NT2/D1 (cell line): ENCODE results near the gene LIF.

ENCODE experiments used
- SUZ12 ChIP-seq: IDR thresholded peaks from 2 replicates; pipeline ENCODE4 v1.6.1; 2011; ENCODE audit not compliant: insufficient read length, insufficient read depth; ENCODE audit errors: extremely low read depth
- ZNF274 ChIP-seq: IDR thresholded peaks from 2 replicates; pipeline ENCODE4 v1.6.1; 2011; ENCODE audit warnings: mild to moderate bottlenecking, low read depth, low read length

GRCh38 chr22:30285176-30285845, 38.8 kb upstream of the LIF start:
- TF ChIP-seq SUZ12 (no peak), ZNF274 (no peak)
